Endothelial cell of umbilical vein (primary cell): ENCODE data around the gene SIGLEC7. TPM values are rescaled to one million over a fixed set of nuclear protein-coding genes. Genes with fewer than 3 reads are reported as not detected.

ENCODE experiments used
- BruUV-seq: library from RNA; stranded (reverse); fragments of 400-500 nt; replicated peaks from 2 replicates; lab custom pipeline; 2021; lab: Mats Ljungman, UMichigan
- CTCF ChIA-PET: fragments of 300-600, 350-600 bp; sonication (Branson Sonifier 250); formaldehyde crosslinking; loops from one replicate; lab custom pipeline; 2021; ENCODE audit warnings: antibody characterized with exemption, inconsistent platforms; lab: Charles Lee
- POLR2A ChIA-PET: fragments of 300-600, 350-600 bp; sonication (Branson Sonifier 250); formaldehyde crosslinking; loops from one replicate; lab custom pipeline; 2021; ENCODE audit warnings: antibody characterized with exemption, inconsistent platforms; lab: Charles Lee
- DNase-seq: peaks from one replicate; pipeline ENCODE4 v3.0.0-alpha.2; 2011; ENCODE audit warnings: low read depth, low spot score
- FAIRE-seq: peaks from 2 replicates; lab custom pipeline; 2011; peaks lifted over from hg19 to GRCh38; lab: Jason Lieb, UNC
- H2AFZ ChIP-seq: 2 replicates; pipeline ENCODE4 v1.6.0; 2012; ENCODE audit warnings: low read depth, low read length, control low read depth, inconsistent platforms
- H3K27ac ChIP-seq: 2 replicates; pipeline ENCODE4 v1.5.1; 2011; ENCODE audit warnings: low read depth, mild to moderate bottlenecking, control low read depth, low read length, moderate library complexity; ENCODE audit not compliant: insufficient read depth
- H3K27me3 ChIP-seq, 2 experiments: 2 replicates each; pipeline versions ENCODE4 v1.6.0 to v1.6.1; 2011; ENCODE audit warnings: low read length in 2 of 2, mixed read lengths in 1 of 2; ENCODE audit not compliant: control insufficient read depth in 2 of 2, insufficient read depth in 2 of 2
- H3K36me3 ChIP-seq, 2 experiments: 2 replicates in 1 of 2; 3 replicates in 1 of 2; pipeline ENCODE4 v1.5.1; 2011; ENCODE audit warnings: low read length in 2 of 2, mild to moderate bottlenecking in 1 of 2, moderate library complexity in 1 of 2; ENCODE audit not compliant: control insufficient read depth in 2 of 2, insufficient read depth in 2 of 2; ENCODE audit errors: extremely low read depth in 1 of 2
- H3K4me1 ChIP-seq: 3 replicates; pipeline ENCODE4 v1.5.1; 2011; ENCODE audit warnings: mild to moderate bottlenecking, low read length; ENCODE audit not compliant: control insufficient read depth, insufficient read depth; ENCODE audit errors: extremely low read depth
- H3K4me2 ChIP-seq: 2 replicates; pipeline ENCODE4 v1.6.1; 2011; ENCODE audit warnings: low read length, control low read depth, mixed read lengths; ENCODE audit not compliant: insufficient read depth
- H3K4me3 ChIP-seq, 3 experiments: fragments of 200-600 bp in 1 of 3; sonication (generic), shearing (Covaris generic) in 1 of 3; replicated peaks in 1 of 3; 2 replicates each; pipeline ENCODE4 v1.5.1; 2011 to 2016; ENCODE audit warnings: control low read depth in 3 of 3, low read length in 3 of 3, mild to moderate bottlenecking in 2 of 3, inconsistent platforms in 1 of 3, low read depth in 1 of 3, moderate library complexity in 1 of 3; ENCODE audit not compliant: insufficient read depth in 1 of 3
- H3K79me2 ChIP-seq: 2 replicates; pipeline ENCODE4 v1.6.0; 2012; ENCODE audit warnings: low read length, inconsistent platforms; ENCODE audit not compliant: control insufficient read depth, insufficient read depth
- H3K9ac ChIP-seq: replicated peaks from 2 replicates; pipeline ENCODE3; 2011; ENCODE audit warnings: low read length, control low read depth; ENCODE audit not compliant: insufficient read depth; ENCODE audit errors: extremely low read depth
- H3K9me1 ChIP-seq: replicated peaks from 3 replicates; pipeline ENCODE4 v1.6.0; 2011; ENCODE audit warnings: mild to moderate bottlenecking, low read length; ENCODE audit not compliant: control insufficient read depth, insufficient read depth; ENCODE audit errors: extremely low read depth
- H3K9me3 ChIP-seq: replicated peaks from 2 replicates; pipeline ENCODE4 v1.5.1; 2012; ENCODE audit warnings: low read length, inconsistent platforms; ENCODE audit not compliant: control insufficient read depth, insufficient read depth
- H4K20me1 ChIP-seq: replicated peaks from 2 replicates; pipeline ENCODE3; 2011; ENCODE audit warnings: mild to moderate bottlenecking, low read length; ENCODE audit not compliant: control insufficient read depth, insufficient read depth; ENCODE audit errors: extremely low read depth
- EZH2 ChIP-seq: IDR thresholded peaks from 2 replicates; pipeline ENCODE4 v1.6.1; 2012; ENCODE audit warnings: borderline replicate concordance, low read depth, mild to moderate bottlenecking, moderate library complexity, low read length, inconsistent platforms; ENCODE audit not compliant: severe bottlenecking
- FOS ChIP-seq: IDR thresholded peaks from 2 replicates; pipeline ENCODE4 v1.6.1; 2011; ENCODE audit warnings: mild to moderate bottlenecking, low read length, moderate library complexity, borderline replicate concordance; ENCODE audit not compliant: insufficient read depth
- GATA2 ChIP-seq: IDR thresholded peaks from 2 replicates; pipeline ENCODE4 v1.7.0; 2011; ENCODE audit warnings: low read depth, mild to moderate bottlenecking, moderate library complexity, mixed read lengths, low read length; ENCODE audit not compliant: insufficient read length, insufficient read depth
- JUN ChIP-seq: IDR thresholded peaks from 2 replicates; pipeline ENCODE4 v1.6.1; 2011; ENCODE audit warnings: borderline replicate concordance, low read depth; ENCODE audit not compliant: insufficient read length, insufficient read depth
- MAX ChIP-seq: IDR thresholded peaks from 2 replicates; pipeline ENCODE4 v1.6.1; 2011; ENCODE audit not compliant: insufficient read depth, insufficient read length
- POLR2A ChIP-seq: IDR thresholded peaks from 2 replicates; pipeline ENCODE4 v1.6.1; 2012; ENCODE audit warnings: low read depth, mild to moderate bottlenecking, control low read depth, low read length
- POLR2AphosphoS5 ChIP-seq: IDR thresholded peaks from 2 replicates; pipeline ENCODE4 v1.6.1; 2012; ENCODE audit warnings: low read depth, mild to moderate bottlenecking, control low read depth, low read length, moderate library complexity; ENCODE audit not compliant: insufficient read depth
- dilution Hi-C: fragments of 300-500 bp; cut with MboI; formaldehyde crosslinking; loops from one replicate; pipeline ENCODE4 v1.15.0; 2019; ENCODE audit warnings: low sequenced_read_pairs; ENCODE audit not compliant: extremely low pct_ligation_motif_present
- intact Hi-C: fragments of 100-400 bp; cut with micrococcal nuclease; formaldehyde crosslinking; loops from one replicate; pipeline ENCODE4 v1.10.0; 2022
- polyA plus RNA-seq, 4 experiments: library from polyadenylated mRNA; depleted of rRNA in 3 of 4; stranded (reverse) in 3 of 4; unstranded in 1 of 4; fragments of >200 nt; gene quantifications; 2 replicates each; pipeline versions ENCODE4 v1.2.1 to v1.2.3, GENCODE V29; 2011 to 2012; ENCODE audit warnings: missing spikeins in 1 of 4
- total RNA-seq: library from RNA; stranded (reverse); gene quantifications from 2 replicates; pipeline ENCODE4 v1.2.3, GENCODE V29; 2021
- TF ChIP-seq, protein P1 (sequence below), 2 donors: IDR thresholded peaks; 1 replicate in 1 of 2; 2 replicates in 1 of 2; pipeline ENCODE4 v1.5.1; 2011; ENCODE audit warnings: low read length in 2 of 2, mild to moderate bottlenecking in 2 of 2, moderate library complexity in 2 of 2, control low read depth in 1 of 2, inconsistent platforms in 1 of 2, low read depth in 1 of 2; ENCODE audit not compliant: insufficient read depth in 1 of 2; ENCODE audit errors: extremely low read depth in 1 of 2

SIGLEC7 gene
- total and polyA plus RNA-seq, 2 donors (not counting 3 experiments of a cell fraction or from before 2014, with no cell fraction given) = not detected

DNA sequence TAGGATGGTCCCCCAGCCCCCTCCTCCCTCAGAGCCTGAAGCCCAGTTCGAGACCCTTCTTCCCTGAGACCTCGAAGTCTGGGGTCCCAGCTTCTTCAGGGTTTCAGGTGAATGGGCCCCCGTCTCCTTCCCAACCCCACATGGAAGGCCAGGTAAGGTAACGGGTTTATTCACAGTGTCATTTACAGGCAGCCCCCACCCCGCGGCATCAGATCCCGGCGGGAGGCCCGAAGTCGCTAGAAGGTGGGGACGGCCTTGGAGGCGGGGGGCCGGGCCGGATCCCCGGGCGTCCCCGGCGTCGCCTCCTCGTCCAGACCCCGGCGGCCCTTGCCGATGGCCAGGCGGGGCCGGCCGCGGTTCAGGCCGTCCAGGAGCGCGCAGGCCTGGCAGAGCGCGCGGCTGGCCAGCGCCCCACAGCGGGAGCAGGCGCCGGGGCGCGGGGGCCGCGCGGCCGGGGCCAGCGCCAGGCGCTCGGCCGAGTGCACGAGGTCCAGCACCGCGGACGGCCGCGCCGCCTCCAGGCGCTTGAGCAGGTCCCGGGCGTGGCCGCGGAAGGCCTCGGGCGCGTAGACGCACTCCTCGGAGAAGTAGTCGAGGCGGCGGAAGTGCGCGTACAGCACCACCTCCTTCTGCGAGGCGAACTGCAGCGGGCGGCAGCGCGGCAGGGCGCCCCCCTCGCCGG is 43.6 kb upstream of the SIGLEC7 start:
- H4K20me1 ChIP-seq = no peaks in the 10 kb centered on the region
- FAIRE-seq = no peak
- no peaks in the 10 kb centered on the region for H3K9me1 ChIP-seq
- no peak overlapping the region for H3K4me2 ChIP-seq
- peaks cover 16% of the 10 kb centered on the region for H3K4me1 ChIP-seq
- TF ChIP-seq EZH2 = no peak
- TF ChIP-seq, protein P1, sequence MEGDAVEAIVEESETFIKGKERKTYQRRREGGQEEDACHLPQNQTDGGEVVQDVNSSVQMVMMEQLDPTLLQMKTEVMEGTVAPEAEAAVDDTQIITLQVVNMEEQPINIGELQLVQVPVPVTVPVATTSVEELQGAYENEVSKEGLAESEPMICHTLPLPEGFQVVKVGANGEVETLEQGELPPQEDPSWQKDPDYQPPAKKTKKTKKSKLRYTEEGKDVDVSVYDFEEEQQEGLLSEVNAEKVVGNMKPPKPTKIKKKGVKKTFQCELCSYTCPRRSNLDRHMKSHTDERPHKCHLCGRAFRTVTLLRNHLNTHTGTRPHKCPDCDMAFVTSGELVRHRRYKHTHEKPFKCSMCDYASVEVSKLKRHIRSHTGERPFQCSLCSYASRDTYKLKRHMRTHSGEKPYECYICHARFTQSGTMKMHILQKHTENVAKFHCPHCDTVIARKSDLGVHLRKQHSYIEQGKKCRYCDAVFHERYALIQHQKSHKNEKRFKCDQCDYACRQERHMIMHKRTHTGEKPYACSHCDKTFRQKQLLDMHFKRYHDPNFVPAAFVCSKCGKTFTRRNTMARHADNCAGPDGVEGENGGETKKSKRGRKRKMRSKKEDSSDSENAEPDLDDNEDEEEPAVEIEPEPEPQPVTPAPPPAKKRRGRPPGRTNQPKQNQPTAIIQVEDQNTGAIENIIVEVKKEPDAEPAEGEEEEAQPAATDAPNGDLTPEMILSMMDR (IDR thresholded peaks at IDR 0.05; ENCODE audit: extremely low read depth in 1 of 2, insufficient read depth in 1 of 2, low read depth in 1 of 2, low read length in 2 of 2) = peak in 1 of 2 donors; percentile 20
- ChIA-PET CTCF (interaction anchor here (1.2 kb wide), 1 partner anchor 77 kb away, joined by 9 read pairs; no protein-coding TSS in a partner anchor), POLR2A (no interaction called here)
- H3K9ac ChIP-seq = no peak overlapping the region
- DNase-seq = peak; percentile 19
- no peak overlapping the region for H3K4me3 ChIP-seq
- H3K9me3 ChIP-seq = no peaks in the 10 kb centered on the region
- no peaks in the 10 kb centered on the region for H3K27me3 ChIP-seq
- no TSS peak for BruUV-seq
- no peak overlapping the region for H2AFZ ChIP-seq
- H3K79me2 ChIP-seq = peaks cover 24% of the 10 kb centered on the region
- dilution Hi-C loops = no loop called here
- peaks cover 2 to 5% of the 10 kb centered on the region in 2 experiments for H3K36me3 ChIP-seq
- no peak overlapping the region for H3K27ac ChIP-seq
- intact Hi-C loops = loop anchor here (5.0 kb wide), 1 partner anchor 626 kb away; no protein-coding TSS in a partner anchor

DNA sequence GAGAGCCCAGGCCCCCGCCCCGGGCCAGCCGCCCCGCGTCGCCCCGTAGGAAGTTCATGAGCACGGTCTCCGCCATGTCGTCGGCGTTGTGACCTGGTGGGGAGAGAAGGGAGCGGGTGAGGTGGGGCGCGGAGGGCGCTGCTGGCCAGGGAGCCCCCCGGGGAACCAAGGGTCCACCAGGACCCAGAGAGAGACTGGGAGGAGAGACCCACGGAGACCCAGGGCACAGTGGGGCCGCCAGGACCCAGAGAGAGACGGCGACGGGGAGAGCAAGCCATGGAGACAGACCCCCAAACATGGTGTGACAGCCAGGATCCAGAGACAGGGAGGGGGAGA is 43.1 kb upstream of the SIGLEC7 start:
- peaks cover 14% of the 10 kb centered on the region for H3K4me1 ChIP-seq
- no peaks in the 10 kb centered on the region for H3K9me3 ChIP-seq
- no peak for TF ChIP-seq EZH2
- TF ChIP-seq POLR2A = no peak
- TF ChIP-seq MAX = no peak
- no peak for TF ChIP-seq POLR2AphosphoS5
- no peak for TF ChIP-seq GATA2
- no peak for TF ChIP-seq JUN
- TF ChIP-seq, protein P1 (IDR thresholded peaks at IDR 0.05; ENCODE audit: extremely low read depth in 1 of 2, insufficient read depth in 1 of 2, low read depth in 1 of 2, low read length in 2 of 2) = no peak
- no peak for TF ChIP-seq FOS
- no TSS peak for BruUV-seq
- FAIRE-seq (no peak), DNase-seq (no peak)
- H2AFZ ChIP-seq = no peak overlapping the region
- POLR2A ChIA-PET = no interaction called here
- no peak overlapping the region for H3K9ac ChIP-seq
- dilution Hi-C loops (no loop called here), intact Hi-C loops (loop anchor here (5.0 kb wide), 1 partner anchor 627 kb away; no protein-coding TSS in a partner anchor)
- no peak overlapping the region for H3K27ac ChIP-seq
- no peaks in the 10 kb centered on the region for H3K9me1 ChIP-seq
- H3K4me2 ChIP-seq = no peak overlapping the region
- no peaks in the 10 kb centered on the region for H3K27me3 ChIP-seq
- H3K4me3 ChIP-seq = peak overlapping the region in 1 of 3 experiments; percentile 2
- CTCF ChIA-PET = interaction anchor here (1.2 kb wide), 1 partner anchor 78 kb away, joined by 9 read pairs; no protein-coding TSS in a partner anchor
- H3K79me2 ChIP-seq = peaks cover 27% of the 10 kb centered on the region
- no peaks in the 10 kb centered on the region for H4K20me1 ChIP-seq
- H3K36me3 ChIP-seq = peaks cover 2 to 5% of the 10 kb centered on the region in 2 experiments
